ENCODE measurements around the gene ISCU. TPM values are rescaled to one million over a fixed set of nuclear protein-coding genes. Genes with fewer than 3 reads are reported as not detected.

The ISCU gene
- total RNA-seq, 1 donor from 2014 or later = 78.9 TPM

GRCh38 chr12:108592033-108592909 lies 29.9 kb downstream of the ISCU start:
- TF ChIP-seq CTCF (IDR thresholded peaks at IDR 0.05) (no peak), EZH2phosphoT487 (IDR thresholded peaks at IDR 0.05) (no peak), EZH2 (IDR thresholded peaks at IDR 0.05) (no peak)
- no peaks in the 10 kb centered on the region for H3K9me3 Mint-ChIP-seq

GRCh38 chr12:108594323-108594903 lies 32.0 kb downstream of the ISCU start:
- H3K36me3 Mint-ChIP-seq = no peaks in the 10 kb centered on the region

More at GRCh38 chr12:108592033-108592909, 29.9 kb downstream of the ISCU start:
- Histone ChIP-seq H3K27me3 (no peaks in the 10 kb centered on the region), H3K36me3 (no peaks in the 10 kb centered on the region), H3F3A (ENCODE audit: low read depth) (peaks cover 4% of the 10 kb centered on the region), H3K4me2 (no peak overlapping the region), H3K27ac (no peak overlapping the region), H3K79me2 (ENCODE audit: low read depth) (no peaks in the 10 kb centered on the region), H3K4me3 (no peak overlapping the region), H3K9me3 (ENCODE audit: low read depth) (no peaks in the 10 kb centered on the region), H3K9ac (no peak overlapping the region), H2AFZ (replicated peaks) (no peak overlapping the region), H4K20me1 (ENCODE audit: low read depth) (no peaks in the 10 kb centered on the region), H3K4me1 (peaks cover 29% of the 10 kb centered on the region)
- no peak for DNase-seq (ENCODE audit: low spot score)
- Mint-ChIP-seq H3K4me1 (peaks cover 31% of the 10 kb centered on the region), H3K27ac (no peak overlapping the region), H3K27me3 (ENCODE audit: insufficient read depth, low read depth) (peaks cover 8% of the 10 kb centered on the region), H3K36me3 (no peaks in the 10 kb centered on the region), H3K4me3 (no peak overlapping the region)

GRCh38 chr12:108594960-108595710 lies 32.7 kb downstream of the ISCU start:
- Histone ChIP-seq H3K4me2 (no peak overlapping the region), H3K4me1 (peaks cover 14% of the 10 kb centered on the region), H3K4me3 (no peak overlapping the region), H3K27ac (no peak overlapping the region), H2AFZ (replicated peaks) (no peak overlapping the region), H3K79me2 (ENCODE audit: low read depth) (no peaks in the 10 kb centered on the region), H3K27me3 (no peaks in the 10 kb centered on the region), H4K20me1 (ENCODE audit: low read depth) (no peaks in the 10 kb centered on the region), H3F3A (ENCODE audit: low read depth) (peaks cover 12% of the 10 kb centered on the region), H3K36me3 (no peaks in the 10 kb centered on the region), H3K9me3 (ENCODE audit: low read depth) (no peaks in the 10 kb centered on the region), H3K9ac (no peak overlapping the region)
- Mint-ChIP-seq H3K4me1 (peaks cover 15% of the 10 kb centered on the region), H3K4me3 (no peak overlapping the region), H3K36me3 (no peaks in the 10 kb centered on the region), H3K9me3 (no peaks in the 10 kb centered on the region), H3K27me3 (ENCODE audit: insufficient read depth, low read depth) (peaks cover 18% of the 10 kb centered on the region), H3K27ac (no peak overlapping the region)
- TF ChIP-seq CTCF (IDR thresholded peaks at IDR 0.05) (no peak), EZH2 (IDR thresholded peaks at IDR 0.05) (no peak), EZH2phosphoT487 (IDR thresholded peaks at IDR 0.05) (no peak)
- DNase-seq (ENCODE audit: low spot score) = no peak

More at GRCh38 chr12:108594323-108594903, 32.0 kb downstream of the ISCU start:
- TF ChIP-seq EZH2 (IDR thresholded peaks at IDR 0.05) (no peak), EZH2phosphoT487 (IDR thresholded peaks at IDR 0.05) (no peak), CTCF (IDR thresholded peaks at IDR 0.05) (no peak)
- no peaks in the 10 kb centered on the region for H4K20me1 ChIP-seq (ENCODE audit: low read depth)
- DNase-seq (ENCODE audit: low spot score) = no peak
- H3K27ac Mint-ChIP-seq = no peak overlapping the region
- H3K27me3 Mint-ChIP-seq (ENCODE audit: insufficient read depth, low read depth) = peaks cover 18% of the 10 kb centered on the region
- peak overlapping the region; percentile 46 for H3K27ac ChIP-seq
- H3K4me1 ChIP-seq = peaks cover 20% of the 10 kb centered on the region
- H3F3A ChIP-seq (ENCODE audit: low read depth) = peaks cover 11% of the 10 kb centered on the region
- no peaks in the 10 kb centered on the region for H3K9me3 Mint-ChIP-seq
- H3K4me1 Mint-ChIP-seq = peaks cover 22% of the 10 kb centered on the region
- H3K4me3 Mint-ChIP-seq = no peak overlapping the region
- H2AFZ ChIP-seq (replicated peaks) = no peak overlapping the region
- H3K36me3 ChIP-seq = no peaks in the 10 kb centered on the region
- H3K27me3 ChIP-seq = no peaks in the 10 kb centered on the region
- H3K4me2 ChIP-seq = no peak overlapping the region
- no peaks in the 10 kb centered on the region for H3K9me3 ChIP-seq (ENCODE audit: low read depth)
- no peaks in the 10 kb centered on the region for H3K79me2 ChIP-seq (ENCODE audit: low read depth)
- no peak overlapping the region for H3K4me3 ChIP-seq
- no peak overlapping the region for H3K9ac ChIP-seq

All from neural progenitor cell (in vitro differentiated cells).